Activated naive CD8-positive, alpha-beta T cell (primary cell): ENCODE data around the gene CSTA.
"Not testable (repeated sequence)": the region's sequence is repeated elsewhere in the genome, so short reads cannot be mapped to it uniquely, and the experiment has no call there.

ENCODE experiments used
- H3K27ac Mint-ChIP-seq: one replicate; pipeline ENCODE4 v1.8.0; 2021; ENCODE audit warnings: mixed read lengths
- H3K27me3 Mint-ChIP-seq: one replicate; pipeline ENCODE4 v1.8.0; 2021; ENCODE audit warnings: mixed read lengths
- H3K36me3 Mint-ChIP-seq: one replicate; pipeline ENCODE4 v1.8.0; 2021; ENCODE audit warnings: mixed read lengths
- H3K4me1 Mint-ChIP-seq: one replicate; pipeline ENCODE4 v1.8.0; 2021; ENCODE audit warnings: low read depth, mixed read lengths
- H3K4me3 Mint-ChIP-seq: one replicate; pipeline ENCODE4 v1.8.0; 2021; ENCODE audit warnings: mild to moderate bottlenecking, mixed read lengths
- H3K9me3 Mint-ChIP-seq: one replicate; pipeline ENCODE4 v1.8.0; 2021; ENCODE audit warnings: low read depth, mixed read lengths

The CSTA gene

DNA sequence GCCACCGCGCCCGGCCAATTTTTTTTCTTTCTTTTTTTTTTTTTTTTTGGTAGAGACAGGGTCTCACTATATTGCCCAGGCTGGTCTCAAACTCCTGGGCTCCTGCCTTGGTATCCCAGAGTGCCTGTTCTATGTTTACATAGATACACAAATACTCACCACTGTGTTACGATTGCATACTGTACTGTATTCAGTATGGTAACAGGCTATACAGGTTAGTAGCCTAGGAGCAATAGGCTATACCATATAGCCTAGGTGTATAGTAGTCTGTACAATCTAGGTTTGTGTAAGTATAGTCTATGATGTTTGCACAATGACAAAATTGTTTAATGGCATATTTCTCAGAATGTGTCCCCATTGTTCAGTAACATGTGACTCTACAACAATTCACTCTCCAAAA is 26.6 kb downstream of the CSTA start:
- H3K36me3 Mint-ChIP-seq: no peaks in the 10 kb centered on the region
- no peak overlapping the region for H3K27ac Mint-ChIP-seq

DNA sequence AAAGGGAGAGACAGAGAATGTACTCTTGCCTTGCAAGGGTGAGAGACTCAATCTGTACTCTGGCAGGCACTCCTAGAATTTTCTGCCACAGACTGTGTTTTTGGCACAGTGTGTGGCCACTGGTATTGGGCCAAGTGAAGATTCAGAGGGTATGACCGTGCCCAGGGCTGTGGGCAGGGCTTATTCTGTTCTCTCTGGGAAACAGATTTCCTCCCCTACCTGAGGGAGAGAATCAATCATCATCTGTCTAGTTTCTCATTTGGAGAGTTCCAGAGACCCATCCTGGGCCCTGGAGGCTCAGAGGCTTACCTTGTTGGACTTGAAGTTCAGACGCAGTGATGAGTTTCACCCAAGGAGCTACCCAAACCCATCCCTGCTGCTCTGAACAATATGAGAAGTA is 28.2 kb downstream of the CSTA start:
- no peaks in the 10 kb centered on the region for H3K36me3 Mint-ChIP-seq
- H3K27ac Mint-ChIP-seq: no peak overlapping the region
- H3K4me1 Mint-ChIP-seq: no peaks in the 10 kb centered on the region
- H3K9me3 Mint-ChIP-seq: no peaks in the 10 kb centered on the region
- H3K4me3 Mint-ChIP-seq: no peak overlapping the region
- H3K27me3 Mint-ChIP-seq: no peaks in the 10 kb centered on the region

More for the DNA sequence above, 26.6 kb downstream of the CSTA start:
- no peaks in the 10 kb centered on the region for H3K9me3 Mint-ChIP-seq
- peaks cover 3% of the 10 kb centered on the region for H3K27me3 Mint-ChIP-seq
- no peak overlapping the region for H3K4me3 Mint-ChIP-seq
- H3K4me1 Mint-ChIP-seq: no peaks in the 10 kb centered on the region

DNA sequence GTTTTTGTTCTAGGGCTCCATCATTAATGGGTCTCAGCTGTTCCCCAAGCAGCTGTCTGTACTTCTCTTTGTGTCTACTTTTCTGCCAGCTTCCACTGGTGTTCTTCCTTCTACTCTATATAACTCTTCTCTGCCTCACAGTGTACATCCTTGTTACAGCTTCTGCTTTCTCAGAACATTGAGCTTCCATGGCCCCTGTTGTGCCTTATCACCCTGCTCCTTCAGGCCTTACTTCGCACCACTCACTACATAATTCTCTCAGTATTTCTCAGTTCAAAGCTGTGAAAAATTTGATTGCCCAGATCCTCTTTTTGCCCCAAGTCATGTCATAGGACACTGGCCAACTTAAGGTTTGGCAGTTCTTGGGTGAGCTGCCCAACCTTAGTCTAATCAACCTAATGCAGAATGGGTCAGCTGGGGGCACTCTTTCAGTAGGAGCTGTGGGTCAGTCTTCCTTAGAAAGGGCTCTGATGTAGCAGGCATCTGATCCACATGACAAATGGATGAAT is 28.9 kb downstream of the CSTA start:
- no peaks in the 10 kb centered on the region for H3K36me3 Mint-ChIP-seq
- no peak overlapping the region for H3K27ac Mint-ChIP-seq

DNA sequence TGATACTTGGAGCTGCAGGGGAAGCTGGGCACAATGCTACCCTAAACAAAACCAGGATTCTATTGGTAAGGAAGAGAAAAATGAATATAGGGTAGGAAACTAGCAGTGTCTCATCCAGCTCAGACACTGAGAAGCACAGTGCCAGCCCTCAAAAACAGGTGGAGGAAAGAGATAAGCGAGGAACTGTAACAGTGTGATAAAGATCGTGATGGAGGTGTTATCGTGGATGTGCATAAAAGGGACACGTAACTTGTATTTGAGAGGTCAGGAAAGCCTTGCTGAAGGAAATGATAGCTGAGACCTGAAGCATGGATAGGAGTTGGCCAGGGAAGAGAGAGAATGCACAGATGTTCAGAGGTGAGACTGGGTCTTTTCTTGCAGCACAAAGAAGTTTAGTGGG is 30.6 kb downstream of the CSTA start:
- no peaks in the 10 kb centered on the region for H3K9me3 Mint-ChIP-seq
- H3K27me3 Mint-ChIP-seq: no peaks in the 10 kb centered on the region
- no peak overlapping the region for H3K4me3 Mint-ChIP-seq
- H3K27ac Mint-ChIP-seq: no peak overlapping the region
- H3K4me1 Mint-ChIP-seq: no peaks in the 10 kb centered on the region
- H3K36me3 Mint-ChIP-seq: no peaks in the 10 kb centered on the region

More for the DNA sequence above, 28.9 kb downstream of the CSTA start:
- Mint-ChIP-seq H3K27me3 (no peaks in the 10 kb centered on the region), H3K4me1 (no peaks in the 10 kb centered on the region), H3K9me3 (no peaks in the 10 kb centered on the region), H3K4me3 (no peak overlapping the region)

DNA sequence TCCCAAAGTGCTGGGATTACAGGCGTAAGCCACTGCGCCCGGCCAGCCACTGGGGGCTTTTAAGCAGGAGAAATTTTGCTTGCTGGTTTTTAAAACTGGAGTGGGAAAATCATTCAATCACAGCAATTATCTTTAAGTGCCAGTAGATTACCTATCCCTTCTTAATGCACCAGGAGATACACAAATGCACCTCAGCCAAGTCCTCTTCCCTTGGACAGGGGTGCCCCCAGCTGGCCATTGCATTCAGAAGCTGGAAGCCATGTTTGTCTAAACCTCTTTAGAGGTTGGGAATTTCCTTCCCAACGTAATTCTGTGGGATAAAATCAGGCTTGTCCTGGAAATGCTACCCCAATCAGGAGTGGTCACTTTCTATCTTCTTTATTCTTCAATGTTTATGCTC is 31.4 kb downstream of the CSTA start:
- no peaks in the 10 kb centered on the region for H3K27me3 Mint-ChIP-seq
- H3K9me3 Mint-ChIP-seq: no peaks in the 10 kb centered on the region
- no peak overlapping the region for H3K27ac Mint-ChIP-seq
- no peaks in the 10 kb centered on the region for H3K4me1 Mint-ChIP-seq
- no peaks in the 10 kb centered on the region for H3K36me3 Mint-ChIP-seq
- H3K4me3 Mint-ChIP-seq: no peak overlapping the region

DNA sequence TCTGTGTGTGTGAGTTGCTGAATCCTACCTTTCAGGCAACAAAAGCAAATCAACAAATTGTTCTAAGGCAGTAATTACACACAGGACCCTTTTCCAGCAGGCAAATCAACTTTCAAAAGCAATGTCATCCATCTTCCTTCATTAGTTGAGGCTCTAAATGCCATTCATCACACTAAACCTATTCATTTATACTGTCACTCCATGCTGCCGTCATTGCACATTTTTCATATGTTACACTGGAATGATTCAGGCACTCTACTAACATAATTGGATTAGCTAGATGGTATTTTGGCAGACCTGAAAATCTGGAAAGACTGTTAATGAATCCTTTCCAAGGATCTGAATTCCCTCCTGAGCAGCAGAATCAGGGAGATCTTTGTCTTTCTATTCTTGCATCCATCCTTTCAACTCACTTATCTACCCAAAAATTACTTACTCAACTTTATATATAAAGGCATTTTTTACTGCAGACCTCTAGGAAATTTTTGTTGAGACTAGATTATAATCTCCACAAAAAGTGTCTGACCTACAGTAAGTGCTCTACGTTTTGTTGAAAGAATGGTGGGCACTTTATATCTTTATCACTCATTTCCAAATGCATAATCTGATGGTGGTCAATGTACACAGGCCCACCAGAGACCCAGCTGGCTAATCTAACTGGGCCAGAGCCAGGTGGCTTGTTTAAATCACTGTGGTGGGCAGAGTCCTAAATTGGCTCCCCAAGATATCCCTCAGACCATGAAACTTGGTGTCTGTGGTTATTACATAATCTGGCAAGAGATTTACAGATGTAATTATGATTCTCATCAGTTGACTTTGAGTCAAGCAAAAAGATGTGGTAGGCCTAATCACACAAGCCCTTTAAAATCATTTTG is 33.0 kb downstream of the CSTA start:
- H3K9me3 Mint-ChIP-seq: no peaks in the 10 kb centered on the region
- H3K36me3 Mint-ChIP-seq: no peaks in the 10 kb centered on the region
- H3K4me1 Mint-ChIP-seq: no peaks in the 10 kb centered on the region
- no peaks in the 10 kb centered on the region for H3K27me3 Mint-ChIP-seq
- H3K27ac Mint-ChIP-seq: peak overlapping the region; percentile 55
- no peak overlapping the region for H3K4me3 Mint-ChIP-seq

DNA sequence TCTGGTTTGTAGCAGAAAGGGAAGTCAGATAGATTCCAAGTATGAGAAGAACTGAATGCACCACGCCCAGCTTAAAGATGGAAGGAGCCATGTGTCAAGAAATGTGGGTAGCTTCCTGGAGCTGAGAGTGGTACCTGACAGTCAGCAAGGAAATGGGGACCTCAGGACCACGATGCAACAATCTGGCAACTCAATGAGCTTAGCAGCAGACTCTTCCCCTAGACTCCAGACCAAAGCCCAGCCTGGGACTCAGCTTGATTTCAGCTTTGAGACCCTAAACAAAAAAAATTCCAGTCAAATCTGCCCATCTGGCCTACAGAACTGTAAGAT is 33.6 kb downstream of the CSTA start:
- Mint-ChIP-seq H3K4me1 (no peaks in the 10 kb centered on the region), H3K9me3 (no peaks in the 10 kb centered on the region), H3K4me3 (no peak overlapping the region), H3K27me3 (no peaks in the 10 kb centered on the region), H3K36me3 (no peaks in the 10 kb centered on the region), H3K27ac (no peak overlapping the region)

DNA sequence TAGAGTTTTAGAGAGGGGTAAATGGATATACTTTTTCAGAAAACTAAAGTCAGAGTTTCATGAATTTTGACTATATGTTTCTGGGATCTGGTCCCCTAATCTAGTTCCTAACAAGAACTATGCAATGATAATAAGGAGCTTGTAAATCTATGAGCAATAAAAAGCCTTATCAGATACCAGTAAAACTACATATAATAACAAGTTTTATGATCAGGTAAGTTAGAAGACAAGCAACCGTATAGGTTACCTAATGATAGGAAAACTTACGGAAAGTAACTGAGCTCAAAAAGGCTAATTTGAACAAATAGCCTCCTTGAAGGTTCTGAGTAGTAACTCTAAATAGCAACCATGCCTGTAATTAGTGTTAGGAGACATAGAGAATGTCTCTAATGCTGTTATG is 37.0 kb downstream of the CSTA start:
- H3K4me1 Mint-ChIP-seq: no peaks in the 10 kb centered on the region
- no peaks in the 10 kb centered on the region for H3K27me3 Mint-ChIP-seq
- peaks cover 2% of the 10 kb centered on the region for H3K36me3 Mint-ChIP-seq
- no peaks in the 10 kb centered on the region for H3K9me3 Mint-ChIP-seq
- H3K4me3 Mint-ChIP-seq: no peak overlapping the region
- H3K27ac Mint-ChIP-seq: no peak overlapping the region

DNA sequence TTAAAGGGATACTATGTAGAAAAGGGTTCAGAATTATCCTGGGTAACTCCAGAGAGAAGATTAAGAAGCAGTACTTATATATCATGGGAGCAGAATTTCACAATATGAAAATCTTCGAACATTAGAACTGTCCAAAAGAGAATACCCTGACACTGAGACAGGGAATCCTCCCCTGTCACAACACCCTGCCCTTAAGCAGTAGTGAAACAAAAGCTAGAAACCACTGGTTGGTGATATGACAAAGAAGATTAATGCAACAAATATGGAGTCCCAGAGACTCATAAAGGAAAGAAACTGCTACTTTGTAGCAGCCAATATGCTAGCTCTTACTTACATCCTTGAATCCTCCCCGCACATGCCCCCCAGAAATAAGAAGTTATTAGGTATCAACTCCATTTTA is 39.4 kb downstream of the CSTA start:
- no peaks in the 10 kb centered on the region for H3K27me3 Mint-ChIP-seq
- H3K27ac Mint-ChIP-seq: peak overlapping the region; percentile 46
- H3K4me1 Mint-ChIP-seq: no peaks in the 10 kb centered on the region
- H3K9me3 Mint-ChIP-seq: no peaks in the 10 kb centered on the region
- H3K4me3 Mint-ChIP-seq: no peak overlapping the region
- peaks cover 5% of the 10 kb centered on the region for H3K36me3 Mint-ChIP-seq

DNA sequence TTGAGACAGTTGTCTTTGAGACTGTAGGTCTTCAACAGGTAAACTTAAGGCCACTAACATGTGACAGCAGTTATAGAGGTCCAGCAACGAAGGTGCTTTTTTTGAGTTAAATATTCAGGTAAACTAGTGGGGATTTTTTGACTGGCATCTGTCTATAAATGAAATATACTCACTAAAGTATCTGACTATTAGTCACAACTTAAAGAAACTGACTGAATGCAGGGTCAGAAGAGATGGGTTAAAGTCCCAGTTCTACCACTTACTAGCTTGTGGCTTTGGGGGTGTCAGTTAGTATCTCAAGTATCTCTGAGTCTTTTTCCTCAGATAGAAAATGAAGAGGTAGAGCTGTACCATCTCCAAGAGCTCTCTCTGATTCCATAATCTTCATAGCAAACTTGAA is 40.0 kb downstream of the CSTA start:
- no peaks in the 10 kb centered on the region for H3K27me3 Mint-ChIP-seq
- peaks cover 5% of the 10 kb centered on the region for H3K36me3 Mint-ChIP-seq
- peak overlapping the region; percentile 46 for H3K27ac Mint-ChIP-seq

DNA sequence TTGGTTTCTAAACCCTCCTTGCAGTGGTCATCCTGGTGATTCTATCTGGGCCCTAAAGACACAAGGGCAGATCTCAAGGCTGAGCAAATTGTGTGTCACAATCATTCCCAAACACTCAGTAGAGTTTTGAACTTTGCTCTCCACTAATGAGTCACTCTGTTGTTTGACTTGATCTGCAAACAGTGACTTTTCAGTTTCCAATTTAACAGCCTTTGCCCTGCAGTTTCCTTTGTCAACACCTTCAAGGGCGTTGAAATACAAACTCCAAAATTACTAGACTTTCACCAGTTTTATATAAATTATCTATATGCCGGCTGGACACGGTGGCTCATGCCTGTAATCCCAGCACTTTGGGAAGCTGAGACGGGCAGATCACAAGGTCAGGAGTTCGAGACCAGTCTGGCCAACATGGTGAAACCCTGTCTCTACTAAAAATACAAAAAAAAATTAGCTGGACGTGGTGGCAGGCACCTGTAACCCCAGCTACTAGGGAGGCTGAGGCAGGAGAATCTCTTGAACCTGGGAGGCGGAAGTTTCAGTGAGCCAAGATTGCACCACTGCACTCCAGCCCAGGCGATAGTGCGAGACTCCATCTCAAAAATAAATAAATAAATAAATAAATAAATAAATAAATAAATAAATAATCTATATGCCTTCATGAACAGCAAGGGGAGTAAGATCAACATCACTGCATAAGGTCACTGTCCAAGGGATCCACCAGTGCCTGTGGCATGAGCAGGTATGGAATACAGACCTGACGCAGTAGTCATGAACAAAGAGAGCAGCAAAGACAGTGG is 40.7 kb downstream of the CSTA start:
- H3K27ac Mint-ChIP-seq, H3K27me3 Mint-ChIP-seq, H3K4me3 Mint-ChIP-seq, H3K36me3 Mint-ChIP-seq, H3K4me1 Mint-ChIP-seq, H3K9me3 Mint-ChIP-seq: not testable (repeated sequence)

More for the DNA sequence above, 40.0 kb downstream of the CSTA start:
- H3K4me1 Mint-ChIP-seq: no peaks in the 10 kb centered on the region
- no peaks in the 10 kb centered on the region for H3K9me3 Mint-ChIP-seq
- H3K4me3 Mint-ChIP-seq: no peak overlapping the region

DNA sequence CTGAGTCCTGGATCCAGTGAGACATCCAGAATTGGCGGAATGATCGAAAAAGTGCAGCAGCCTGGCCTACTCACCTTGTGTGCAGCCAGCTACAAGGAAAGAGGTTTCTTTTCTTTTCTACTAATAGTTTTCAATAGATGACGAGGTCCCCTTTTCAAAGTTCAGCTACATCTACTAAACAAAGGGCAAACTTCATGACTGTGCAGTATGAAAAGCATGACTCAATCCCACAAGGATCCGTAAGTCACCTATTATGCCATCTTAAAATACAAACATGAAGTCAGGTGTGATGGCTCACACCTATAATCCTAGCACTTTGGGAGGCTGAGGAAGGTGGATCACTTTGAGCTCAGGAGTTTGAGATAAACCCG is 41.3 kb downstream of the CSTA start:
- Mint-ChIP-seq H3K4me3 (no peak overlapping the region), H3K4me1 (peaks cover 1% of the 10 kb centered on the region), H3K36me3 (peaks cover 8% of the 10 kb centered on the region), H3K27ac (no peak overlapping the region), H3K27me3 (no peaks in the 10 kb centered on the region), H3K9me3 (no peaks in the 10 kb centered on the region)

DNA sequence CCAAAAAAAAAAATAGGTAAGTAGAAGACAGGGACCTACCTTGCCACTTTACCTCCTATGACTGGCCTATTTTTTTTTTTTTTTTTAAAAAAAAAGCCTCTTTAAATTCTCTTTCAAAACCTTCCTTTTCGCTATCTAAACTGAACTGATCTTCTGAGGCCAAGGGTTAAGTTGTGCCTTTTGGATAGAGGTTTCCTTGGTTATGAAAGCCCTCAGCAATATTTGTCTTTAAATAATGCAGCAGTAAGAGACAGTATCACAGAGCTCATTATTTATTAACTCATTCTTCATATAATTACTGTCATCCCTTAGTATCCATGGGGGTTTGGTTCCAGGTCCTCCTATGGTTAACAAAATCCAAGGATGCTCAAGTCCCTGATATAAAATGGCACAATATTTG is 49.0 kb downstream of the CSTA start:
- no peaks in the 10 kb centered on the region for H3K9me3 Mint-ChIP-seq
- peaks cover 14% of the 10 kb centered on the region for H3K36me3 Mint-ChIP-seq
- H3K27me3 Mint-ChIP-seq: no peaks in the 10 kb centered on the region
- H3K27ac Mint-ChIP-seq: no peak overlapping the region
- H3K4me1 Mint-ChIP-seq: peaks cover 12% of the 10 kb centered on the region
- H3K4me3 Mint-ChIP-seq: no peak overlapping the region

DNA sequence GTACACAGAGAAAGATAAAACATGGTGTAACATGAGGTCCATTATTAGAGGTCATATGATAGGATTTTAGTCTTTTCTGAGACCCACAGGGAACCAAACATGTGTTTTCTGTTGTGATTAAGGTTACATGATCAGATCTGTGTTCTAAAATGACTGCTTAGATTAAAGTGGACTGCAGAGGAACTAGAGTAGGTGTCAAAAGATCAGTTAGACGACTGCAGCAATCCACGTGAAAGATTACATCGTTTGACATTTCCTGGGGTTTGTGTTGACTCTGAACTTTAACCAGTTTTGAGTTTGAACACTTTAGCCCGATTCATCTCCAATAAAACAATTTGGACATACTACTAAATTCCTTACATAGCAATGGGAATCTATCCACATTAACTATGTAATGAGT is 52.9 kb downstream of the CSTA start:
- H3K4me3 Mint-ChIP-seq: no peak overlapping the region
- H3K27ac Mint-ChIP-seq: no peak overlapping the region
- H3K27me3 Mint-ChIP-seq: no peaks in the 10 kb centered on the region
- peaks cover 9% of the 10 kb centered on the region for H3K36me3 Mint-ChIP-seq
- H3K9me3 Mint-ChIP-seq: no peaks in the 10 kb centered on the region
- H3K4me1 Mint-ChIP-seq: peaks cover 33% of the 10 kb centered on the region

DNA sequence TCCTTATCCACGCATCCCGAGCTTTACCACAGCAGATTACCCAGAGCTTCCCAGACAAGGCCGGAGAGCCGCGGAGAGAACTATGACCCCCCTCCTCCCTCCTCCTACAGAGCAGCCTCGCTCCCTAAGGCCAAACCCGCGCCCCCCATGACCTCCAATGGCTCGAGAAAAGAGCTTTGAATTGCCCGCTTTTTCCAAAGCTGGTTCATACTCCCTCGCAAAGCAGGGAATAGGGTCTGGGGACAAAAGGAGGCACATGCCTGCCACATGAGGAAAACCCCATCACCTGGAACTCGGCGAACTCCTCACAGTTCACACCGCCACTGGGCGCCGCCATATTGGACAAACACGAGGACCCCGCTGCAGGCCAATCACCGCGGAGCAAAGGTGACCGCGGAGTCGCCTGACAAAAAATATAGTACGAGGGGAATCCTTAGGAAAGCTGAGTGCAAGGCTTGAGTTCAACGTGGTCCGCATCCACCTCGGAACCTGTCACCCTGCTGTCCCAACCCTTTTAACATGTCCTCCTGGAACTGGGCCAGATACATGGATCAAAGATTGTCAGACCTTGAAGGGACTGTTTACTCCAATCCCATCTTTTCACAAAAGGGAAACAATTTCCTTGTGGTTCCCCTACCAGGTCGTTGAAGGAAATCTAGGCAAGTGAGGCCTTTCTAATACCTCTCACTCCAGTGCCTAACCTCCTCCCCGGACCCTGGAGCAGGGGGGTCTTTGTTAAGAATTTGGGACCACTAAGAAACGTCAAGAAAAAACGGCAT is 58.0 kb downstream of the CSTA start, which contains the start of gene MIX23:
Gene MIX23, minus strand, starts transcription at position 344 of the 779 bp plus-strand sequence. Its CDS starts 7 bp downstream, at position 337.
- H3K27ac Mint-ChIP-seq: peak within 1 kb of the TSS; percentile 97
- no peaks in the 10 kb centered on the region for H3K9me3 Mint-ChIP-seq
- no peaks in the 10 kb centered on the region for H3K27me3 Mint-ChIP-seq
- H3K4me3 Mint-ChIP-seq: peak within 1 kb of the TSS; percentile 89
- H3K36me3 Mint-ChIP-seq: peaks cover 3% of the 10 kb centered on the region
- H3K4me1 Mint-ChIP-seq: peaks cover 65% of the 10 kb centered on the region
